ENCODE measurements around the gene MAB21L3.

Gene MAB21L3

DNA sequence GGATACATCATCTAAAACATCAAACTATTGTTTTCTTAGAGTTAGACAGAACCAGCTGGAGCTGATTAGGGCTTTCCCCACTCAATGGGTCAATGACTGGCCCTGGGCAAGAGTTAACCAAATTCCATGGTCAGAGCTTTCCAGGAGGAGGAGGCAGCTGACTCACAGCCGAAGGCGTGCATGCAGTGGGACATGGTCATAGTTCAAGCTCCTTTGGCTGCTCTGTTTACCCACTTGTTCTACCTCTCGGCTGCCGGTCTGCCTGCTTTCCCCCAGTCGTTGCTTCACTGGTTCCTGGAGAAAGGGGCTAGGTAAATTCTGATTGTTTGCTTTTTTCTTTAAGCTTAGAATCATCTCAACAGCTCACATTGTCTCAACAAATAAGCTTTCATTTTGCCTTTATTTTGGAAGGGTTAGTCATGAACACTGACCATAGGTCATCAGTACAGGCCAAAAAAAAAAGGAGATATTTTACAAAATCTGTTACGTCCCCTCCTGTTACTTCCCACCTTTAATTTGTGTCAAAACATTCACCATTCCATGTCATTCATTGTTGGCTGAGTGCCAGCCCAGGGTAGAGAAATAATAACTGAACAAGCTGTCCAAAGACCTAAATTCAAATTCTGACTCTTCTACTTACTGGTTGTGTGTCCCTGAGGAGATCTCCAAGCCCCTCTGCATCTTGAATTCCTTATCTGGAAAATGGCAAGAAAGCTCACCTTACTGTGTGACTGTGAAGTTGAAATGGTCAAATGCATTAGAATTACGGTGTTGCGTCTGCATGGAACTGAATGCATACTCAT is 12.0 kb downstream of the MAB21L3 start:
- TF ChIP-seq, protein P1, sequence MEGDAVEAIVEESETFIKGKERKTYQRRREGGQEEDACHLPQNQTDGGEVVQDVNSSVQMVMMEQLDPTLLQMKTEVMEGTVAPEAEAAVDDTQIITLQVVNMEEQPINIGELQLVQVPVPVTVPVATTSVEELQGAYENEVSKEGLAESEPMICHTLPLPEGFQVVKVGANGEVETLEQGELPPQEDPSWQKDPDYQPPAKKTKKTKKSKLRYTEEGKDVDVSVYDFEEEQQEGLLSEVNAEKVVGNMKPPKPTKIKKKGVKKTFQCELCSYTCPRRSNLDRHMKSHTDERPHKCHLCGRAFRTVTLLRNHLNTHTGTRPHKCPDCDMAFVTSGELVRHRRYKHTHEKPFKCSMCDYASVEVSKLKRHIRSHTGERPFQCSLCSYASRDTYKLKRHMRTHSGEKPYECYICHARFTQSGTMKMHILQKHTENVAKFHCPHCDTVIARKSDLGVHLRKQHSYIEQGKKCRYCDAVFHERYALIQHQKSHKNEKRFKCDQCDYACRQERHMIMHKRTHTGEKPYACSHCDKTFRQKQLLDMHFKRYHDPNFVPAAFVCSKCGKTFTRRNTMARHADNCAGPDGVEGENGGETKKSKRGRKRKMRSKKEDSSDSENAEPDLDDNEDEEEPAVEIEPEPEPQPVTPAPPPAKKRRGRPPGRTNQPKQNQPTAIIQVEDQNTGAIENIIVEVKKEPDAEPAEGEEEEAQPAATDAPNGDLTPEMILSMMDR (IDR thresholded peaks at IDR 0.05; ENCODE audit: unreplicated experiment in 3 of 3), result no peak
- no peaks in the 10 kb centered on the region for H3K27me3 Mint-ChIP-seq (ENCODE audit: low read depth)
- no peak overlapping the region for H3K27ac Mint-ChIP-seq
- no peaks in the 10 kb centered on the region for H3K36me3 Mint-ChIP-seq (ENCODE audit: low read depth)
- no peaks in the 10 kb centered on the region for H3K9me3 Mint-ChIP-seq
- no peak overlapping the region for H3K4me3 Mint-ChIP-seq
- H3K4me1 Mint-ChIP-seq, result no peaks in the 10 kb centered on the region

DNA sequence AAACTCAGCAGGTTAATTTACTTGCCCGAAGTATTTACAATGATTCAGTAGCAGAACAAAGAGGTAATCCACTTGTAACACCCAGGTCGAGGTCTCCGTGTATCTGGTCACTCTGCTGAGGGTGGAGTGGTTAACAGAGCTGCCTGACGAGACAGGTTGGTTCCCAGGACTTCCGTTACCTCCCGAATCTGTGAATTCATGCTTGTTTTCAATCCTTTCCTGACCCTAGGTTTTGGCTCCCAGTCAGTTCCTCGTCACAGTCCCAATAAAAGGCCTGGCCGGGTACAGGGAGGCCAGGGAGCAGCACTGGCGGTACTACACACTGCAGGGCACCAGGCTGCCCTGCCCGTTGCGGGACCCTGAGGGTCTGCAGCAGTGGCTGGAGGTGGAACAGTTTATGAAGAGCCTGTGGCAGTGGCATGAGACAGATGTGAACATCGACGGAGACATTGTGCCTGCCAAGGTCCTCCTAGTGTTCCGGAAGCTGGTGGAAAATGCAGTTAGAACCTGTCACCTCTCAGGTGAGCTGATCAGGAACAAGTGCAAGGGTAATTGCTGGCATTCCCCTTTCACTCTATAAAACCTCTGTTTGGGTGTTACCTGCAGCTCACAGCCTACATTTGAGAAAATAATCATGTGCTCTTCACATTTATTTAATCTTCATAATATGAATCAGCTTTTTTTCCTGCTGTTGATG is 12.8 kb downstream of the MAB21L3 start:
- Mint-ChIP-seq H3K36me3 (ENCODE audit: low read depth) (no peaks in the 10 kb centered on the region), H3K4me1 (no peaks in the 10 kb centered on the region), H3K4me3 (no peak overlapping the region), H3K9me3 (no peaks in the 10 kb centered on the region), H3K27ac (no peak overlapping the region), H3K27me3 (ENCODE audit: low read depth) (peaks cover 5% of the 10 kb centered on the region)
- TF ChIP-seq, protein P1 (IDR thresholded peaks at IDR 0.05; ENCODE audit: unreplicated experiment in 3 of 3), result no peak

DNA sequence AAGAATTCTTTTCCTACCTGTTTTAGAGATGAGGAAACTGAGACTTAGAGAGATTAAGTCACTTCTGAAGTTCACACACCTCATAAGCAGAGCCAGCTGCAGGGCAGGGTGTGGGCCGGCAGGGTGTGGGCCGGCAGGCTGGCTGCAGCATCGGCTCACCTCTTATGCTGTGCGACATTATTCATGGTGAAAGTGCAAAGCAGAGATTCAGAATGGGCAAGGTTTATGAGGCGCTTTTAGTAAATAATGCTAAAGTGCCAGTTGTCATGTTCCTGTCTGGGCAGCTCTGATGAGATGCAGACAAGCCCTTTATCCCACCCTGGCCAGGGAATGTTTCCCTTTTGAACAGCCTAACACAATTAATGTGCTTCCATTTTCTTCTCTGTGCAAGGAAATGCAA is 14.6 kb downstream of the MAB21L3 start:
- H3K4me1 Mint-ChIP-seq, result no peaks in the 10 kb centered on the region
- no peak overlapping the region for H3K27ac Mint-ChIP-seq
- H3K36me3 Mint-ChIP-seq (ENCODE audit: low read depth), result no peaks in the 10 kb centered on the region
- TF ChIP-seq, protein P1 (IDR thresholded peaks at IDR 0.05; ENCODE audit: unreplicated experiment in 3 of 3), result no peak
- no peaks in the 10 kb centered on the region for H3K9me3 Mint-ChIP-seq
- no peak overlapping the region for H3K4me3 Mint-ChIP-seq
- peaks cover 5% of the 10 kb centered on the region for H3K27me3 Mint-ChIP-seq (ENCODE audit: low read depth)

DNA sequence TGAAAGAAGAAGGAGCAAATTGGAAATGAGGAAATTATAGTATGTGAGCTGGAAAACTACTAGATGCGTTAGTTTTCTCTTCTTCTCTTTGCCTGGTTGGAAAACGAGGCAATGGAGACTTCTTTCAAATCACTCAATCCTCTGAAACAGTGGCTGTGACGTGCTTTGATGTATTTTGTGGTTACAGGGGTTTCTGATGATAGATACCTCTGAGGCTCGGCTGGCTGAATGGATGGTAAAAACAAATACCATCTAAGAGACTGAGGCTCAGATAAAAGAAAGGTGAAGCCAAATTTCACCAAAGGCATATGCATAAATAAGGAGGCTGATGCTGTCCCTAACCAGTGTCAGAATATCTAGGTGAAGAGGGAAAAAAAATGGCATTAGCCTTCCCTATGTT is 15.1 kb downstream of the MAB21L3 start:
- peaks cover 5% of the 10 kb centered on the region for H3K27me3 Mint-ChIP-seq (ENCODE audit: low read depth)
- no peaks in the 10 kb centered on the region for H3K4me1 Mint-ChIP-seq
- H3K9me3 Mint-ChIP-seq, result no peaks in the 10 kb centered on the region
- TF ChIP-seq, protein P1 (IDR thresholded peaks at IDR 0.05; ENCODE audit: unreplicated experiment in 3 of 3), result no peak
- no peak overlapping the region for H3K4me3 Mint-ChIP-seq
- H3K27ac Mint-ChIP-seq, result no peak overlapping the region
- H3K36me3 Mint-ChIP-seq (ENCODE audit: low read depth), result no peaks in the 10 kb centered on the region

DNA sequence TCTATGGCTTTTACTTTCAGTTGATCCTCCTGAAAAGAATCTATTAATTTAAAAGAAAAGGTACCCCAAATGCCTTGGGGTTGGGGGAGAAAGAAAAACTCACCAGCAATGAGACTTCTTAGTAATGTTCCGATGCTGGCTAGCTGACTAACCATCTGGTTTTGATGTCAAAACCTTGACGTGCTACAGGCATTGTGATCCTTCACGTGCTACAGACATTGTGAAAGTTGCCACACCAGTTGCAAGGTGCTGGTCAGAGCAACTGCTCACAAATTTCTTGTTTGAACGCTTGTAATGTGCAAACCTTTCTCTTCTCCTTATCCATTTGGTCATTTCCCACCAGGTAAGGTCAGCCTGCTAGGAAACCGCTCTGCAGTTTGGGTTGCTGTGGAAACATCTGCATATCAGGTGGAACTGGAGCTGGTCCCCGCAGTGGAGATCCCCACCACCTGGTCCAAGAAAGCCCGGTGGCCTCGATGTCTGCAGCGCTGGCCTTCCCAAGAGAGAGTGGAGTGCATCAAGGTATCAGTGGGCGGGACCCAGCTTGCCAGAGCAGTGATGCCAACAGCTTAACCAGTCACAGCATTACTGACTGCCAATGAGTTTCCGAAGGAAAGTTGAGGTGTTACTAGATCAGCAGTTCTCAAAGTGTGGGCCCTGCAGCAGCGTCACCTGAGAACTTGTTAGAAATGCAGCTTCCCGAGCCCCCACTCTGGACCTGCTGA is 16.1 kb downstream of the MAB21L3 start:
- Mint-ChIP-seq H3K4me3 (no peak overlapping the region), H3K9me3 (no peaks in the 10 kb centered on the region), H3K4me1 (no peaks in the 10 kb centered on the region), H3K36me3 (ENCODE audit: low read depth) (no peaks in the 10 kb centered on the region), H3K27me3 (ENCODE audit: low read depth) (peaks cover 5% of the 10 kb centered on the region), H3K27ac (no peak overlapping the region)
- TF ChIP-seq, protein P1 (IDR thresholded peaks at IDR 0.05; ENCODE audit: unreplicated experiment in 3 of 3), result no peak

All from nephron (organoid).